GM23338 (cell line): Measurements from ENCODE around the gene CD300A.

Experiments used
- CREB1 ChIP-seq: fragments of 250-450 bp; sonication (Bioruptor Pico); IDR thresholded peaks from 2 replicates; pipeline ENCODE4 v1.5.0; 2020; ENCODE audit warnings: low read depth, mild to moderate bottlenecking, moderate library complexity
- ETS1 ChIP-seq: IDR thresholded peaks from 2 replicates; pipeline ENCODE4 v1.6.1; 2016; ENCODE audit warnings: antibody characterized with exemption
- EZH2 ChIP-seq: fragments of 200-600 bp; sonication (generic); IDR thresholded peaks from one replicate; pipeline ENCODE4 v1.8.0; 2017; ENCODE audit warnings: antibody characterized with exemption, mild to moderate bottlenecking, low read depth; ENCODE audit not compliant: unreplicated experiment
- EZH2phosphoT487 ChIP-seq: fragments of 200-600 bp; sonication (generic); IDR thresholded peaks from one replicate; pipeline ENCODE4 v1.8.1; 2018; ENCODE audit warnings: antibody characterized with exemption; ENCODE audit not compliant: unreplicated experiment
- POLR2AphosphoS5 ChIP-seq: IDR thresholded peaks from 2 replicates; pipeline ENCODE4 v1.6.1; 2016; ENCODE audit warnings: antibody characterized with exemption, low read depth
- ZNF114 ChIP-seq: fragments of 250-450 bp; sonication (Bioruptor Pico); IDR thresholded peaks from 2 replicates; pipeline ENCODE4 v1.5.0; 2020; ENCODE audit warnings: mild to moderate bottlenecking, moderate library complexity
- TF ChIP-seq, protein P1 (sequence below), 2 experiments: fragments of 200-600 bp in 1 of 2; sonication (generic) in 1 of 2; conservative IDR thresholded peaks; 2 replicates each; pipeline versions ENCODE4 v1.5.1 to v1.6.1; 2016 to 2017; ENCODE audit warnings: antibody characterized with exemption in 2 of 2, low read depth in 2 of 2, mild to moderate bottlenecking in 2 of 2, moderate library complexity in 1 of 2
- TF ChIP-seq, protein P2 (sequence below): fragments of 250-450 bp; sonication (Bioruptor Pico); IDR thresholded peaks from 2 replicates; pipeline ENCODE4 v1.5.0; 2020; ENCODE audit warnings: mild to moderate bottlenecking, moderate library complexity
- TF ChIP-seq, protein P3 (sequence below): IDR thresholded peaks from one replicate; pipeline ENCODE4 v1.6.1; 2018; ENCODE audit warnings: antibody characterized with exemption; ENCODE audit not compliant: unreplicated experiment

DNA sequence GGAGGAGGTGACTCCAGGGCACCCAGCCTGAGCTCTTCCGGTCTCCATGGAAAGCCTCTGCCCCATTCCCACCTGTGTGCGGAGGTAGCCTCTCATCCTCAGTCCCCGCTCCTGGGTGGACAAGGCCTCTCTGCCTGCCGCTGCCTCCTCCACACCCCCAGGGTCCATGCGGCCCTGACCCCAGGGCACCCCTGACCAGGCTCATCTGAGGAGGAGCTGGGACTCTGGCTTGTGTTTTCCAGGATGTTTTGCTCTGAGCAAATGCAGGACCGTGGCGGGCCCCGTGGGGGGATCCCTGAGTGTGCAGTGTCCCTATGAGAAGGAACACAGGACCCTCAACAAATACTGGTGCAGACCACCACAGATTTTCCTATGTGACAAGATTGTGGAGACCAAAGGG is 6.9 kb downstream of the CD300A start:
- TF ChIP-seq, protein P1, sequence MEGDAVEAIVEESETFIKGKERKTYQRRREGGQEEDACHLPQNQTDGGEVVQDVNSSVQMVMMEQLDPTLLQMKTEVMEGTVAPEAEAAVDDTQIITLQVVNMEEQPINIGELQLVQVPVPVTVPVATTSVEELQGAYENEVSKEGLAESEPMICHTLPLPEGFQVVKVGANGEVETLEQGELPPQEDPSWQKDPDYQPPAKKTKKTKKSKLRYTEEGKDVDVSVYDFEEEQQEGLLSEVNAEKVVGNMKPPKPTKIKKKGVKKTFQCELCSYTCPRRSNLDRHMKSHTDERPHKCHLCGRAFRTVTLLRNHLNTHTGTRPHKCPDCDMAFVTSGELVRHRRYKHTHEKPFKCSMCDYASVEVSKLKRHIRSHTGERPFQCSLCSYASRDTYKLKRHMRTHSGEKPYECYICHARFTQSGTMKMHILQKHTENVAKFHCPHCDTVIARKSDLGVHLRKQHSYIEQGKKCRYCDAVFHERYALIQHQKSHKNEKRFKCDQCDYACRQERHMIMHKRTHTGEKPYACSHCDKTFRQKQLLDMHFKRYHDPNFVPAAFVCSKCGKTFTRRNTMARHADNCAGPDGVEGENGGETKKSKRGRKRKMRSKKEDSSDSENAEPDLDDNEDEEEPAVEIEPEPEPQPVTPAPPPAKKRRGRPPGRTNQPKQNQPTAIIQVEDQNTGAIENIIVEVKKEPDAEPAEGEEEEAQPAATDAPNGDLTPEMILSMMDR (conservative IDR thresholded peaks at IDR 0.05; ENCODE audit: low read depth in 2 of 2): no peak
- TF ChIP-seq CREB1 (no peak), EZH2 (no peak), EZH2phosphoT487 (no peak), POLR2AphosphoS5 (no peak), ETS1 (no peak), ZNF114 (CRISPR knock-in tag) (no peak)
- TF ChIP-seq, protein P2, sequence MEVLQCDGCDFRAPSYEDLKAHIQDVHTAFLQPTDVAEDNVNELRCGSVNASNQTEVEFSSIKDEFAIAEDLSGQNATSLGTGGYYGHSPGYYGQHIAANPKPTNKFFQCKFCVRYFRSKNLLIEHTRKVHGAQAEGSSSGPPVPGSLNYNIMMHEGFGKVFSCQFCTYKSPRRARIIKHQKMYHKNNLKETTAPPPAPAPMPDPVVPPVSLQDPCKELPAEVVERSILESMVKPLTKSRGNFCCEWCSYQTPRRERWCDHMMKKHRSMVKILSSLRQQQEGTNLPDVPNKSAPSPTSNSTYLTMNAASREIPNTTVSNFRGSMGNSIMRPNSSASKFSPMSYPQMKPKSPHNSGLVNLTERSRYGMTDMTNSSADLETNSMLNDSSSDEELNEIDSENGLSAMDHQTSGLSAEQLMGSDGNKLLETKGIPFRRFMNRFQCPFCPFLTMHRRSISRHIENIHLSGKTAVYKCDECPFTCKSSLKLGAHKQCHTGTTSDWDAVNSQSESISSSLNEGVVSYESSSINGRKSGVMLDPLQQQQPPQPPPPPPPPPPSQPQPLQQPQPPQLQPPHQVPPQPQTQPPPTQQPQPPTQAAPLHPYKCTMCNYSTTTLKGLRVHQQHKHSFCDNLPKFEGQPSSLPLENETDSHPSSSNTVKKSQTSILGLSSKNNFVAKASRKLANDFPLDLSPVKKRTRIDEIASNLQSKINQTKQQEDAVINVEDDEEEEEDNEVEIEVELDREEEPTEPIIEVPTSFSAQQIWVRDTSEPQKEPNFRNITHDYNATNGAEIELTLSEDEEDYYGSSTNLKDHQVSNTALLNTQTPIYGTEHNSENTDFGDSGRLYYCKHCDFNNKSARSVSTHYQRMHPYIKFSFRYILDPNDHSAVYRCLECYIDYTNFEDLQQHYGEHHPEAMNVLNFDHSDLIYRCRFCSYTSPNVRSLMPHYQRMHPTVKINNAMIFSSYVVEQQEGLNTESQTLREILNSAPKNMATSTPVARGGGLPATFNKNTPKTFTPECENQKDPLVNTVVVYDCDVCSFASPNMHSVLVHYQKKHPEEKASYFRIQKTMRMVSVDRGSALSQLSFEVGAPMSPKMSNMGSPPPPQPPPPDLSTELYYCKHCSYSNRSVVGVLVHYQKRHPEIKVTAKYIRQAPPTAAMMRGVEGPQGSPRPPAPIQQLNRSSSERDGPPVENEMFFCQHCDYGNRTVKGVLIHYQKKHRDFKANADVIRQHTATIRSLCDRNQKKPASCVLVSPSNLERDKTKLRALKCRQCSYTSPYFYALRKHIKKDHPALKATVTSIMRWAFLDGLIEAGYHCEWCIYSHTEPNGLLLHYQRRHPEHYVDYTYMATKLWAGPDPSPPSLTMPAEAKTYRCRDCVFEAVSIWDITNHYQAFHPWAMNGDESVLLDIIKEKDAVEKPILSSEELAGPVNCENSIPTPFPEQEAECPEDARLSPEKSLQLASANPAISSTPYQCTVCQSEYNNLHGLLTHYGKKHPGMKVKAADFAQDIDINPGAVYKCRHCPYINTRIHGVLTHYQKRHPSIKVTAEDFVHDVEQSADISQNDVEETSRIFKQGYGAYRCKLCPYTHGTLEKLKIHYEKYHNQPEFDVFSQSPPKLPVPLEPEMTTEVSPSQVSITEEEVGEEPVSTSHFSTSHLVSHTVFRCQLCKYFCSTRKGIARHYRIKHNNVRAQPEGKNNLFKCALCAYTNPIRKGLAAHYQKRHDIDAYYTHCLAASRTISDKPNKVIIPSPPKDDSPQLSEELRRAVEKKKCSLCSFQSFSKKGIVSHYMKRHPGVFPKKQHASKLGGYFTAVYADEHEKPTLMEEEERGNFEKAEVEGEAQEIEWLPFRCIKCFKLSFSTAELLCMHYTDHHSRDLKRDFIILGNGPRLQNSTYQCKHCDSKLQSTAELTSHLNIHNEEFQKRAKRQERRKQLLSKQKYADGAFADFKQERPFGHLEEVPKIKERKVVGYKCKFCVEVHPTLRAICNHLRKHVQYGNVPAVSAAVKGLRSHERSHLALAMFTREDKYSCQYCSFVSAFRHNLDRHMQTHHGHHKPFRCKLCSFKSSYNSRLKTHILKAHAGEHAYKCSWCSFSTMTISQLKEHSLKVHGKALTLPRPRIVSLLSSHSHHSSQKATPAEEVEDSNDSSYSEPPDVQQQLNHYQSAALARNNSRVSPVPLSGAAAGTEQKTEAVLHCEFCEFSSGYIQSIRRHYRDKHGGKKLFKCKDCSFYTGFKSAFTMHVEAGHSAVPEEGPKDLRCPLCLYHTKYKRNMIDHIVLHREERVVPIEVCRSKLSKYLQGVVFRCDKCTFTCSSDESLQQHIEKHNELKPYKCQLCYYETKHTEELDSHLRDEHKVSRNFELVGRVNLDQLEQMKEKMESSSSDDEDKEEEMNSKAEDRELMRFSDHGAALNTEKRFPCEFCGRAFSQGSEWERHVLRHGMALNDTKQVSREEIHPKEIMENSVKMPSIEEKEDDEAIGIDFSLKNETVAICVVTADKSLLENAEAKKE: no peak
- TF ChIP-seq, protein P3, sequence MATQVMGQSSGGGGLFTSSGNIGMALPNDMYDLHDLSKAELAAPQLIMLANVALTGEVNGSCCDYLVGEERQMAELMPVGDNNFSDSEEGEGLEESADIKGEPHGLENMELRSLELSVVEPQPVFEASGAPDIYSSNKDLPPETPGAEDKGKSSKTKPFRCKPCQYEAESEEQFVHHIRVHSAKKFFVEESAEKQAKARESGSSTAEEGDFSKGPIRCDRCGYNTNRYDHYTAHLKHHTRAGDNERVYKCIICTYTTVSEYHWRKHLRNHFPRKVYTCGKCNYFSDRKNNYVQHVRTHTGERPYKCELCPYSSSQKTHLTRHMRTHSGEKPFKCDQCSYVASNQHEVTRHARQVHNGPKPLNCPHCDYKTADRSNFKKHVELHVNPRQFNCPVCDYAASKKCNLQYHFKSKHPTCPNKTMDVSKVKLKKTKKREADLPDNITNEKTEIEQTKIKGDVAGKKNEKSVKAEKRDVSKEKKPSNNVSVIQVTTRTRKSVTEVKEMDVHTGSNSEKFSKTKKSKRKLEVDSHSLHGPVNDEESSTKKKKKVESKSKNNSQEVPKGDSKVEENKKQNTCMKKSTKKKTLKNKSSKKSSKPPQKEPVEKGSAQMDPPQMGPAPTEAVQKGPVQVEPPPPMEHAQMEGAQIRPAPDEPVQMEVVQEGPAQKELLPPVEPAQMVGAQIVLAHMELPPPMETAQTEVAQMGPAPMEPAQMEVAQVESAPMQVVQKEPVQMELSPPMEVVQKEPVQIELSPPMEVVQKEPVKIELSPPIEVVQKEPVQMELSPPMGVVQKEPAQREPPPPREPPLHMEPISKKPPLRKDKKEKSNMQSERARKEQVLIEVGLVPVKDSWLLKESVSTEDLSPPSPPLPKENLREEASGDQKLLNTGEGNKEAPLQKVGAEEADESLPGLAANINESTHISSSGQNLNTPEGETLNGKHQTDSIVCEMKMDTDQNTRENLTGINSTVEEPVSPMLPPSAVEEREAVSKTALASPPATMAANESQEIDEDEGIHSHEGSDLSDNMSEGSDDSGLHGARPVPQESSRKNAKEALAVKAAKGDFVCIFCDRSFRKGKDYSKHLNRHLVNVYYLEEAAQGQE: no peak
